GM21723 (cell line): Measurements from ENCODE around the gene PRMT2.

Experiments
- ATAC-seq: cut with Tn5 transposase; IDR thresholded peaks from one replicate; pipeline ENCODE4 v1.9.1; 2021; ENCODE audit warnings: mild to moderate bottlenecking, moderate library complexity; ENCODE audit not compliant: unreplicated experiment

PRMT2 gene

GRCh38 chr21:46635324-46636180 is at the start of gene PRMT2:
Gene PRMT2, plus strand, starts transcription at chr21:46635674. Its CDS starts 1,278 bp downstream, at chr21:46636952.
- peak; percentile 80 for ATAC-seq

DNA sequence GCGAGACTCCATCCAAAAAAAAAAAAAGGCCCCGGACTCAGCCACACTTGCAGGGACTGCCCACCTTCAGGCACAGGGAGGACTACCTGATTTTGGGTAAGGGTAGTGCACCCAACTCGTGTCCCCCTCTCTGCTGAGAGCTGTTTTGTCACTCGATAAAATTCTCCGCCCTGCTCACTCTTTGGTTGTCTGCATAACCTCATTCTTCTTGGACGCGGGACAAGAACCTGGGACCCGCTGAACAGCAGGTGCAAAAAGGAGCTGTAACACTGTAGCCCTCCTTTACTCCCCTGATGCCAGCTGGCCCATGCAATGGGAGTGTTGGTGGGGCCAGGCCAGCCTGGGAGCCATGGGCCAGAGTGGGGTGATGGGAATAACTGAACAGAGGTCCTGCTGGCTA is 41.2 kb upstream of the PRMT2 start:
- no peak for ATAC-seq

GRCh38 chr21:46596201-46596600 is 39.3 kb upstream of the PRMT2 start:
- no peak for ATAC-seq

DNA sequence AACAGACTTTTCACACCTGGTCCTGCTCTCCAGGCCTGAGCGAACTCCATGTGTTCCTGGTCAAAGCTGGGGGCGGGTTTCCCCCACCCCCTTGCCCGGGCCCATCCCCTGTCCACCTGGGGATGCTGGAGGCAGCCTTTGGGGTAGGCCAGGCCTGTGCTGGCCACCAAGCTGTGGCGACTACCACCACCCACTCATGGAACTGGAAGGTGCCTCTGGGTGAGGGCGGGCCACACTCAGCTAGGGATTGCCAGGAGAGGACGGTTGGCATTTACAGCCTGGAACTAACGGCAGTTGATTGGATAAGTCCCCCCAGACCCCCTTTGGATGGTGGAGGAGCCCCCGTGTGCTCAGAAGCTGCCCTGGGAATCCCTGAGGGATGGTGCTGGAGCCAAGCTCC is 38.4 kb upstream of the PRMT2 start:
- no peak for ATAC-seq

DNA sequence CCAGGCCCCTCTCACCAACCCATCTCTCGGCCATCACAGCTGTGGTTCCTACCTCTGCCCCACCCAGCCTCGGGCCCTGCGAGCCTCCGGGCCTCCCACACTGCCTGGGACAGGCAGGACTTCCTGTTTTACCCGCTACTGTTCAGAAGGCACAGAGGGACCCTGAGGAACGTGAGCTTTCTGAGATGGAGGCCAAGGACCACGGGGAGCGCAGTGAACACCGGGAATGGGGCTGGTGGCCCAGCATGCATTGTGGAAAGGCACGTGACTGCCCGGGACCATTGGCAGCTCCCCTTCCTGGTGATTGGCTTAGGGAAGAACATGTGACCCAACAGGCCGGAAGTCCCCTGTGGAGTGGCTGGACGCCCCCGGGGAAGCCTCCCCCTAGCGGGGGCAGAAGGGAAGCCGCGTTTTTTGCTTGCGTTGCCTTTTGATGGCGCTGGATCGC is 37.6 kb upstream of the PRMT2 start:
- no peak for ATAC-seq

- no peak for ATAC-seq
These were observed 36.6 kb upstream of the PRMT2 start for GRCh38 chr21:46598581-46599572.

DNA sequence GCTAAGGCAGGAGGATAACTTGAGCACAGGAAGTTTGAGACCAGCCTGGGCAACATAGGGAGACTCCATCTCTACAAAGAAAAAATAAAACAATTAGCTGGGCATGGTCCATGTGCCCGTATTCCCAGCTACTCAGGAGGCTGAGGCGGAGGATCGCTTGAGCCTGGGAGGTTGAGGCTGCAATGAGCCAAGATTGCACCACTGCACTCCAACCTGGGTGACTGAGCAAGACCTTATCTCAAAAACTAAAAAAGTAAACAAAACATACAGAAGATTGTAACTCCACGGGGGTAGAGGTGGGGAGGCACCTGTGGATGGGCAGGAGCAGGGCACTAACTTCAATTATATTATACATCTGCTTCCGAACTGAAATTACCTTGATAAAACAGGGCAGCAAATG is 35.2 kb upstream of the PRMT2 start:
- ATAC-seq, result no peak

DNA sequence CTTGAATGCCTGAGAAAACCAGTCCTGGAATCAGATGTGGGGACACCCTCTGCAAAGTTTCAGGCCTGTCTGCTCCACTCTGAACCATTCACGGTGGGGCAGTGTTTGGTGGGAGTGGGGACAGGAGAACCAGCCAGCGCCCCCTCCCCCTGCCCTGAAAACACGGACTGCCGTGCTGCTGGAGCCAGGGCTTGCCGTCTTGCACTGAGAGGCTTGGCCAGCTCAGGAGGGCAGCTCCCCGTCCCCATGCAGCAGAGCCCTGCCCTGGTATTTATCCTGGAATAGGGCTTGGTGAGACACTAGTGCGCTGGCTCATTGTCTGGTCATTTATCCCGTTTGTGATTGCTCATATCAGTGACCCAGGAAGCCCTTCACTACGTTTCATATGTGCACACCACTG is 34.5 kb upstream of the PRMT2 start:
- no peak for ATAC-seq

- no peak for ATAC-seq
These were observed 32.2 kb upstream of the PRMT2 start for GRCh38 chr21:46603228-46603627.

- no peak for ATAC-seq
These were observed 31.0 kb upstream of the PRMT2 start for GRCh38 chr21:46604329-46604974.

DNA sequence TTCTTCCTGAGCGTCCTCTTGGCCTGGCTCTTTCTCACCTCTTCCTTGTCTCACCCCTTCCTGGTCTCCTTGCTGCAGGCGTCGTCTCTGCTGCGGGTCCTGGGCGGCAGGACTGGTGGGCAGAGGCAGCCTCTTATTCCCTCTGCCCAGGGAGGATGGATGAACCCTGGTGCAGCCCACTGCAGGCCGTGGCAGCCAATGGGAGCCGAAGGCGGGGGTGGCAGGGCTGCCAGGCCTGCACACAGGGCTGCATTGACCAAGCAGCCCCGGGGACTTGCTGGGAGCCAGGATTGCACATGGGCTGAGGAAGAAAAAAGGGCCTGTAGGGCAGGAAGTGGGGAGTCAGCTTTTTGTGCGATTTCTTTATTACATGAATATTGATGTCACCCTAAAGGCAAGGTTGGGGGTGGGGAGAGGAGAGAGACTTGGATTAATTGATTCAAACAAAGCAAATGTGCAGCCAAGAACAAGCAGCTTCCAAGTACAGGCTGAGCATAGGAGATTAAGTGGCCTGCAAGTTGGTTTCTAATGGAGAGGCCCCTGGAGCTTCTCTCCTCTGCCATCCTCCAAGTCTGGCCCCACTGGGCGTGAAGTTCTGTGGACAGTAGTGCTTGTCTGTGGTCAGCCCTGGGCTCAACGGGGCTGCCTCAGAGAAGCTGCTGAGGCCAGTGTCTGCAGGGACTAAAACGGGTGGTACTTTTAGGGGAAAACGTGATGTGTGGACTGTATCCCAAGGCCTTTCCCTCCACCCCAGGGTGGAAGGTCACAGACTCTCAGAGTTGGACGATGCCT is 30.3 kb upstream of the PRMT2 start, which contains the start of gene S100B:
Gene S100B, minus strand, starts transcription at position 108 of the 792 bp plus-strand sequence. CDS start 2,667 bp downstream, outside the sequence.
- ATAC-seq, result no peak

- peak; percentile 64 for ATAC-seq
These were observed 29.6 kb upstream of the PRMT2 start for GRCh38 chr21:46605767-46606426.

DNA sequence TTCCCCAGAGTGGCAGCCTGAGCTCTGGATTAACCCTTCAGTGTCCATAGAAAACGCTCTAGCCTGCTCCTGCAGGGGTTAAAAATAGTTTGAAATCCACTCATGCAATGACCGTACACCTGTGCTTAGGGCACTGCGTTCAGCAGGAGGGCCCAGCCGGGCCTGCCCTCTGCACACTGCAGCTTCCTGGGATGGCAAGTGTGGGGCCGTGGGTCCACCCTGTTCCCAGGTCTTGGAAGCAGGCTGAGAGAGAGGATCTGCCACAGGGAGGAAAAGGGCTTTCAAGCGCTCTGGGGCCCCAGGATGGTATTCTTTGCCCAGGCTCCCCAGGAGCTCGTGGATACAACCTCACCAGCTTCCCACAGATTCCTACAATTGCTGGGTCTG is 29.1 kb upstream of the PRMT2 start:
- ATAC-seq, result peak; percentile 7

- no peak for ATAC-seq
These were observed 27.8 kb upstream of the PRMT2 start for GRCh38 chr21:46607636-46608035.

GRCh38 chr21:46608672-46609111 is 26.8 kb upstream of the PRMT2 start:
- peak; percentile 44 for ATAC-seq

GRCh38 chr21:46610018-46610701 is 25.3 kb upstream of the PRMT2 start:
- ATAC-seq, result no peak

DNA sequence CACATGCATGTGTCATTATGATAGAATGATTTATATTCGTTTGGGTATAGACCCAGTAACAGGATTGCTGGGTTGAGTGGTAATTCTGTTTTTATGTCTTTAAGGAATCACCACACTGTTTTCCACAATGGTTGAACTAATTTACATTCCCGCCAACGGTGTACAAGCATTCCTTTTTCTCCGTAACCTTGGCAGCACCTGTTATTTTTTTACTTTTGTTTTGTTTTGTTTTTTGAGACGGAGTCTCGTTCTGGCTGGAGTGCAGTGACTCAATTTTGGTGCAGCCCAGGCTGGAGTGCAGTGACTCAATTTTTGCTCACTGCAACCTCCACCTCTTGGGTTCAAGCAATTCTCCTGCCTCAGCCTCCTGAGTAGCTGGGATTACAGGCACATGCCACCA is 22.1 kb upstream of the PRMT2 start:
- no peak for ATAC-seq

DNA sequence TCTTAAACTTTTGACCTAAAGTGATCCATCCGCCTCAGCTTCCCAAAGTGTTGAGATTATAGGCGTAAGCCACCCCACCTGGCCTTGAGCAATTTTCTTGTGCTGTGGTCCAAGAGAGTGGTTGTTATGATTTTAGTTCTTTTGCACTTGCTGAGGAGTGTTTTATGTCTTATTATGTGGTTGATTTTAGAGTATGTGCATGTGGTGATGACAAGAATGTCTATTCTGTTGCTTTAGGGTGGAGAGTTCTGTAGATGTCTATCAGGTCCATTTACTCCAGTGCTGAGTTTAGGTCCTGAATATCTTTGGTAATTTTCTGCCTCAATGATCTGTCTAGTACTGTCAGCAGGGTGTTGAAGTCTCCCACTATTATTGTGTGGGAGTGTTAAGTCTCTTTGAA is 19.4 kb upstream of the PRMT2 start:
- ATAC-seq, result no peak

DNA sequence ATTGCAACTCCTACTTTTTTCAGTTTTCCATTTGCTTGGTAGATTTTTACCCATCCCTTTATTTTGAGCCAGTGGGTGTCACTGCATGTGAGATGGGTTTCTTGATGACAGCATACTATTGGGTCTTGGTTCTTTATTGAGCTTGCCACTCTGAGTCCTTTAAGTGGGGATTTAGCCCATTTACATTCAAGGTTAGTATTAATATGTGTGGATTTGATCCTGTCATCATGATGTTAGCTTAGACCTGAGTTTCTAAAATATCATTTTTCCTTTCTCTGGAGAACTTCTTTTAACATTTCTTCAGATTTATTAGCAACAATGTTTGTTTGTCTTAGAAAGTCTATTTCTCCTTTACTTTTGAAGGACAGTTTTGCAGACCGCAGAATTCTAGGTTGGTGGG is 18.8 kb upstream of the PRMT2 start:
- ATAC-seq, result no peak
